MM.1S (cell line): Measurements from ENCODE around the gene AMBRA1.

Source experiments
- DNase-seq: peaks from one replicate; pipeline ENCODE4 v3.0.0-alpha.2; 2015
- H2AFZ ChIP-seq: fragments of 300-600 bp; sonication (generic); 2 replicates; pipeline ENCODE4 v1.6.0; 2016; ENCODE audit warnings: antibody characterized with exemption, low read length
- H3F3A ChIP-seq: fragments of 300-600 bp; sonication (generic); 2 replicates; pipeline ENCODE4 v1.6.1; 2016; ENCODE audit warnings: mild to moderate bottlenecking, antibody characterized with exemption, low read length, moderate library complexity, mixed read lengths; ENCODE audit not compliant: insufficient read depth
- H3K27ac ChIP-seq: fragments of 300-600 bp; sonication (generic); 2 replicates; pipeline ENCODE4 v1.5.1; 2016; ENCODE audit warnings: mild to moderate bottlenecking, low read length
- H3K27me3 ChIP-seq: fragments of 300-600 bp; sonication (generic); replicated peaks from 2 replicates; pipeline ENCODE4 v1.6.0; 2016; ENCODE audit warnings: low read length; ENCODE audit not compliant: insufficient read depth
- H3K36me3 ChIP-seq: fragments of 300-600 bp; sonication (generic); replicated peaks from 2 replicates; pipeline ENCODE4 v1.6.1; 2016; ENCODE audit warnings: mild to moderate bottlenecking, low read length, mixed read lengths; ENCODE audit not compliant: insufficient read depth
- H3K4me1 ChIP-seq: fragments of 300-600 bp; sonication (generic); 2 replicates; pipeline ENCODE4 v1.6.1; 2016; ENCODE audit warnings: low read length, mixed read lengths
- H3K4me2 ChIP-seq: fragments of 300-600 bp; sonication (generic); 2 replicates; pipeline ENCODE4 v1.6.0; 2016; ENCODE audit warnings: low read depth, low read length
- H3K4me3 ChIP-seq: fragments of 300-600 bp; sonication (generic); 2 replicates; pipeline ENCODE4 v1.5.1; 2016; ENCODE audit warnings: low read length, mixed read lengths
- H3K79me2 ChIP-seq: fragments of 300-600 bp; sonication (generic); 2 replicates; pipeline ENCODE4 v1.6.1; 2016; ENCODE audit warnings: mixed run types, low read length, mixed read lengths
- H3K9ac ChIP-seq: fragments of 300-600 bp; sonication (generic); 2 replicates; pipeline ENCODE4 v1.6.1; 2016; ENCODE audit warnings: low read length, mixed read lengths
- H3K9me2 ChIP-seq: fragments of 300-600 bp; sonication (generic); replicated peaks from 2 replicates; pipeline ENCODE4 v1.6.1; 2016; ENCODE audit warnings: mild to moderate bottlenecking, low read length, mixed read lengths; ENCODE audit not compliant: insufficient read depth
- H3K9me3 ChIP-seq: fragments of 300-600 bp; sonication (generic); replicated peaks from 2 replicates; pipeline ENCODE4 v1.6.1; 2016; ENCODE audit warnings: mild to moderate bottlenecking, low read length, mixed read lengths; ENCODE audit not compliant: insufficient read depth
- H4K20me1 ChIP-seq: fragments of 300-600 bp; sonication (generic); 2 replicates; pipeline ENCODE4 v1.6.1; 2016; ENCODE audit warnings: mild to moderate bottlenecking, low read length, moderate library complexity, mixed read lengths; ENCODE audit not compliant: insufficient read depth
- CTCF ChIP-seq: fragments of 300-600 bp; sonication (generic); IDR thresholded peaks from 2 replicates; pipeline ENCODE4 v1.5.1; 2016; ENCODE audit warnings: antibody characterized with exemption, low read length, mixed read lengths
- EZH2 ChIP-seq: fragments of 300-600 bp; sonication (generic); optimal IDR thresholded peaks from 2 replicates; pipeline ENCODE3; 2017; ENCODE audit warnings: low read depth, mild to moderate bottlenecking, antibody characterized with exemption, low read length, mixed read lengths
- EZH2phosphoT487 ChIP-seq: fragments of 300-600 bp; sonication (generic); IDR thresholded peaks from 2 replicates; pipeline ENCODE4 v1.6.1; 2018; ENCODE audit warnings: antibody characterized with exemption, low read length

The AMBRA1 gene

GRCh38 chr11:46452918-46453517 lies 140.8 kb downstream of the AMBRA1 start:
- no peak overlapping the region for H3K9ac ChIP-seq
- no peaks in the 10 kb centered on the region for H3K4me1 ChIP-seq
- H3K36me3 ChIP-seq = no peaks in the 10 kb centered on the region
- H3K79me2 ChIP-seq = peaks cover 2% of the 10 kb centered on the region; the same call in 1 of the 2 replicates
- no peak for TF ChIP-seq EZH2
- H4K20me1 ChIP-seq = no peaks in the 10 kb centered on the region
- H2AFZ ChIP-seq = no peak overlapping the region
- no peak overlapping the region for H3K27ac ChIP-seq
- no peaks in the 10 kb centered on the region for H3K9me3 ChIP-seq
- H3K9me2 ChIP-seq = no peaks in the 10 kb centered on the region
- H3F3A ChIP-seq = no peaks in the 10 kb centered on the region
- no peak for DNase-seq
- H3K4me3 ChIP-seq = no peak overlapping the region
- H3K4me2 ChIP-seq = no peak overlapping the region
- H3K27me3 ChIP-seq = no peaks in the 10 kb centered on the region

GRCh38 chr11:46451759-46452158 lies 142.1 kb downstream of the AMBRA1 start:
- no peak overlapping the region for H3K9ac ChIP-seq
- H4K20me1 ChIP-seq = no peaks in the 10 kb centered on the region
- TF ChIP-seq CTCF (no peak), EZH2 (no peak), EZH2phosphoT487 (no peak)
- no peaks in the 10 kb centered on the region for H3K9me2 ChIP-seq
- H3K9me3 ChIP-seq = no peaks in the 10 kb centered on the region
- no peak overlapping the region for H3K4me3 ChIP-seq
- H3K27ac ChIP-seq = no peak overlapping the region
- no peak for DNase-seq
- no peaks in the 10 kb centered on the region for H3K36me3 ChIP-seq
- no peaks in the 10 kb centered on the region for H3K27me3 ChIP-seq
- peaks cover 10% of the 10 kb centered on the region; the same call in 1 of the 2 replicates for H3K79me2 ChIP-seq
- no peaks in the 10 kb centered on the region for H3K4me1 ChIP-seq
- no peak overlapping the region for H3K4me2 ChIP-seq
- no peaks in the 10 kb centered on the region for H3F3A ChIP-seq
- no peak overlapping the region for H2AFZ ChIP-seq

GRCh38 chr11:46450846-46451477 lies 142.9 kb downstream of the AMBRA1 start:
- H4K20me1 ChIP-seq = no peaks in the 10 kb centered on the region
- no peaks in the 10 kb centered on the region for H3K4me1 ChIP-seq
- TF ChIP-seq CTCF = no peak
- no peak for TF ChIP-seq EZH2phosphoT487
- TF ChIP-seq EZH2 = no peak
- no peak overlapping the region for H3K4me2 ChIP-seq
- no peak overlapping the region for H3K4me3 ChIP-seq
- H3F3A ChIP-seq = no peaks in the 10 kb centered on the region
- no peak overlapping the region for H3K9ac ChIP-seq
- H3K9me3 ChIP-seq = no peaks in the 10 kb centered on the region
- no peaks in the 10 kb centered on the region for H3K36me3 ChIP-seq
- H3K27me3 ChIP-seq = no peaks in the 10 kb centered on the region
- H3K79me2 ChIP-seq = peaks cover 17% of the 10 kb centered on the region; the same call in 1 of the 2 replicates
- no peaks in the 10 kb centered on the region for H3K9me2 ChIP-seq
- no peak overlapping the region for H3K27ac ChIP-seq
- no peak overlapping the region for H2AFZ ChIP-seq
- DNase-seq = no peak

GRCh38 chr11:46447544-46447943 lies 146.3 kb downstream of the AMBRA1 start:
- Histone ChIP-seq H3F3A (no peaks in the 10 kb centered on the region), H3K27ac (no peak overlapping the region), H3K27me3 (no peaks in the 10 kb centered on the region), H3K4me1 (no peaks in the 10 kb centered on the region), H3K79me2 (peaks cover 17% of the 10 kb centered on the region; the same call in 1 of the 2 replicates), H3K9ac (no peak overlapping the region), H3K9me2 (no peaks in the 10 kb centered on the region), H3K9me3 (no peaks in the 10 kb centered on the region), H2AFZ (no peak overlapping the region), H3K4me3 (no peak overlapping the region), H3K4me2 (no peak overlapping the region), H4K20me1 (no peaks in the 10 kb centered on the region), H3K36me3 (no peaks in the 10 kb centered on the region)
- no peak for DNase-seq
- no peak for TF ChIP-seq CTCF
- no peak for TF ChIP-seq EZH2phosphoT487
- TF ChIP-seq EZH2 = no peak
